GM06990 (cell line): ENCODE data around the gene RPL39.
"Not testable (repeated sequence)": the region's sequence is repeated elsewhere in the genome, so short reads cannot be mapped to it uniquely, and the experiment has no call there.

Source experiments
- DNase-seq: peaks from one replicate; pipeline ENCODE4 v3.0.0-alpha.2; 2011; ENCODE audit not compliant: insufficient read length; ENCODE audit errors: extremely low read depth
- H3K27me3 ChIP-seq: replicated peaks from 2 replicates; pipeline ENCODE4 v1.6.0; 2011; ENCODE audit warnings: low read length; ENCODE audit not compliant: control insufficient read depth, insufficient read depth
- H3K36me3 ChIP-seq: 2 replicates; pipeline ENCODE4 v1.5.1; 2011; ENCODE audit warnings: low read length; ENCODE audit not compliant: control insufficient read depth, insufficient read depth
- H3K4me3 ChIP-seq: replicated peaks from 2 replicates; pipeline ENCODE4 v1.5.1; 2011; ENCODE audit warnings: low read depth, mild to moderate bottlenecking, control low read depth, low read length
- CTCF ChIP-seq: IDR thresholded peaks from 2 replicates; pipeline ENCODE4 v1.5.1; 2011; ENCODE audit warnings: low read length, control low read depth, mild to moderate bottlenecking, inconsistent platforms; ENCODE audit not compliant: insufficient read depth, poor library complexity, severe bottlenecking

RPL39 gene

GRCh38 chrX:119790977-119791436, 423 bp downstream of the RPL39 start:
- DNase-seq = no peak
- Histone ChIP-seq H3K4me3 (peak overlapping the region; percentile 79), H3K36me3 (no peaks in the 10 kb centered on the region; the same call in 1 of the 2 replicates), H3K27me3 (no peaks in the 10 kb centered on the region)
- TF ChIP-seq CTCF = peak; percentile 23

GRCh38 chrX:119784747-119785446, 6.5 kb downstream of the RPL39 start:
- Histone ChIP-seq H3K4me3 (no peak overlapping the region), H3K36me3 (peaks cover 3% of the 10 kb centered on the region), H3K27me3 (no peaks in the 10 kb centered on the region)
- TF ChIP-seq CTCF = peak; percentile 90
- DNase-seq = peak; percentile 33

- no peak for TF ChIP-seq CTCF
- DNase-seq = no peak
- Histone ChIP-seq H3K4me3 (no peak overlapping the region), H3K27me3 (no peaks in the 10 kb centered on the region), H3K36me3 (peaks cover 3% of the 10 kb centered on the region)
These were observed 8.4 kb downstream of the RPL39 start for GRCh38 chrX:119783026-119783425.

- Histone ChIP-seq H3K27me3 (no peaks in the 10 kb centered on the region), H3K36me3 (no peaks in the 10 kb centered on the region; the same call in 1 of the 2 replicates), H3K4me3 (no peak overlapping the region)
- TF ChIP-seq CTCF = no peak
- no peak for DNase-seq
These were observed 12.6 kb downstream of the RPL39 start for GRCh38 chrX:119778829-119779228.

GRCh38 chrX:119775517-119776238, 15.8 kb downstream of the RPL39 start:
- Histone ChIP-seq H3K36me3 (no peaks in the 10 kb centered on the region), H3K27me3 (no peaks in the 10 kb centered on the region), H3K4me3 (no peak overlapping the region)
- DNase-seq = no peak
- no peak for TF ChIP-seq CTCF

- not testable (repeated sequence) for H3K4me3 ChIP-seq, H3K27me3 ChIP-seq, H3K36me3 ChIP-seq, DNase-seq
These were observed 22.0 kb downstream of the RPL39 start for GRCh38 chrX:119769388-119769787.

- H3K27me3 ChIP-seq, DNase-seq: not testable (repeated sequence)
These were observed 23.0 kb downstream of the RPL39 start for GRCh38 chrX:119768436-119768835.

More at GRCh38 chrX:119768436-119768835, 23.0 kb downstream of the RPL39 start:
- H3K4me3 ChIP-seq, H3K36me3 ChIP-seq: not testable (repeated sequence)
